Peyer's patch (tissue), 4 donors: ENCODE measurements around the gene CACNA1I. TPM values are rescaled to one million over a fixed set of nuclear protein-coding genes. Genes with fewer than 3 reads are reported as not detected.

Experiments
- DNase-seq, 3 donors: peaks; one replicate each; pipeline ENCODE4 v3.0.0-alpha.2; 2017 to 2019
- H3K27ac ChIP-seq, 4 donors: fragments of 200-600 bp; sonication (generic); one replicate each; pipeline ENCODE4 v1.5.1; 2016 to 2019
- H3K27me3 ChIP-seq, 2 donors: fragments of 200-600 bp; sonication (generic); one replicate each; pipeline ENCODE4 v1.5.1; 2019
- H3K36me3 ChIP-seq, 3 donors: fragments of 200-600 bp; sonication (generic); one replicate each; pipeline ENCODE4 v1.5.1; 2016 to 2019
- H3K4me1 ChIP-seq, 4 donors: fragments of 200-600 bp; sonication (generic); one replicate each; pipeline ENCODE4 v1.5.1; 2016 to 2019
- H3K4me3 ChIP-seq, 4 donors: fragments of 200-600 bp; sonication (generic); 1 replicate in 3 of 4; 2 replicates in 1 of 4; pipeline ENCODE4 v1.5.1; 2016 to 2019; ENCODE audit warnings: mild to moderate bottlenecking in 1 of 4
- H3K9me3 ChIP-seq, 4 donors: fragments of 200-600 bp; sonication (generic); one replicate each; pipeline ENCODE4 v1.5.1; 2016 to 2019; ENCODE audit warnings: mild to moderate bottlenecking in 1 of 4
- POLR2A ChIP-seq, 2 donors: fragments of 450-650 bp; IDR thresholded peaks; one replicate each; pipeline ENCODE4 v1.5.1; 2017; ENCODE audit warnings: antibody characterized with exemption in 2 of 2, mild to moderate bottlenecking in 2 of 2, moderate library complexity in 2 of 2
- total RNA-seq, 4 donors: library from RNA; depleted of rRNA; stranded (reverse); fragments of >200 nt; gene quantifications; one replicate each; pipeline ENCODE4 v1.1.0, GENCODE V29; 2016
- TF ChIP-seq, protein P1 (sequence below), 6 experiments: fragments of 450-650 bp in 4 of 6; fragments of 200-600 bp in 2 of 6; sonication (generic) in 1 of 6; IDR thresholded peaks; one replicate each; pipeline ENCODE4 v1.5.1; 2017 to 2019; ENCODE audit warnings: antibody characterized with exemption in 6 of 6, mild to moderate bottlenecking in 3 of 6, moderate library complexity in 1 of 6

The CACNA1I gene
- total RNA-seq, 4 donors from 2014 or later = 0.95 to 6.6 (median 1.6) TPM

DNA sequence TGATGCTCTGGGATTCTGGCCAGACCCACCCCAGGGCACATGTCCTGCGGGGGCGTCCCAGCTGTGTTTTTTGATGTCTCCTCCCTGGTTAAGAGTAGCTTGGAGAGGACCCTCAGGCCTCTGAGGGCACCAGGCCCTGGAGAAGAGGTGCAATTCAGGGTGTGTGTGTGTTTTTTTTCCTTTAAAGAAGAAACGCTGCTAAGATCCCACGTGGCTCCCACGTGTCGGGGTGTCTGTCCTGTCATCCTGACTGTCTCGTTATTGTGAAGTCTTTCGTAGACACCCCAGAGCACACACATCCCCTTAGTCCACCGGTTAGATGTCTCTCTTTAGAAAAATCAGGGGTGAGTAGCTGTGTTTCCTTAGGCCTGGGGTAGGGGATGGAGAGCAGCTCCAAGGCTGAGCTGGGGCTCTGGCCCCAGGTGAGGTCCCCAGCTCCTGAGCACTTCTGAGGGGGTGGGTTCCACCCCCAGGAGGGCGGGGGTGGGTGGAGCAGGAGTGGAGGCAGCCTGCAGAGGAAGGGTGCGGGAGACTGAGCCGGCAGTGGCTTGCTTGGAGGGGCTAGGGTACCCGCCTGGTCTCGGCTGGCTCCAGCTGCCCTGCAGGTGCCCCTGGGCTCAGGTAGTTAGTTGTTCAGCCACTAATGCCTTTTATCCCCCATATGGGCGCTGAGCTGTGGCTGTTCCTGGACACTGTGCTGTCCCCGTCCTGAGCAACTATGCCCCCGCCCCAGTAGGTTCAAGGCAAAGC, 116.4 kb downstream of the CACNA1I start:
- H3K27me3 ChIP-seq = no peaks in the 10 kb centered on the region
- TF ChIP-seq, protein P1, sequence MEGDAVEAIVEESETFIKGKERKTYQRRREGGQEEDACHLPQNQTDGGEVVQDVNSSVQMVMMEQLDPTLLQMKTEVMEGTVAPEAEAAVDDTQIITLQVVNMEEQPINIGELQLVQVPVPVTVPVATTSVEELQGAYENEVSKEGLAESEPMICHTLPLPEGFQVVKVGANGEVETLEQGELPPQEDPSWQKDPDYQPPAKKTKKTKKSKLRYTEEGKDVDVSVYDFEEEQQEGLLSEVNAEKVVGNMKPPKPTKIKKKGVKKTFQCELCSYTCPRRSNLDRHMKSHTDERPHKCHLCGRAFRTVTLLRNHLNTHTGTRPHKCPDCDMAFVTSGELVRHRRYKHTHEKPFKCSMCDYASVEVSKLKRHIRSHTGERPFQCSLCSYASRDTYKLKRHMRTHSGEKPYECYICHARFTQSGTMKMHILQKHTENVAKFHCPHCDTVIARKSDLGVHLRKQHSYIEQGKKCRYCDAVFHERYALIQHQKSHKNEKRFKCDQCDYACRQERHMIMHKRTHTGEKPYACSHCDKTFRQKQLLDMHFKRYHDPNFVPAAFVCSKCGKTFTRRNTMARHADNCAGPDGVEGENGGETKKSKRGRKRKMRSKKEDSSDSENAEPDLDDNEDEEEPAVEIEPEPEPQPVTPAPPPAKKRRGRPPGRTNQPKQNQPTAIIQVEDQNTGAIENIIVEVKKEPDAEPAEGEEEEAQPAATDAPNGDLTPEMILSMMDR (IDR thresholded peaks at IDR 0.05) = no peak
- TF ChIP-seq POLR2A (IDR thresholded peaks at IDR 0.05) = no peak
- H3K4me1 ChIP-seq = peaks cover 0 to 4% (median 0%) of the 10 kb centered on the region in 4 donors
- H3K4me3 ChIP-seq = no peak overlapping the region
- H3K27ac ChIP-seq = no peak overlapping the region
- no peak for DNase-seq
- no peaks in the 10 kb centered on the region for H3K36me3 ChIP-seq
- no peaks in the 10 kb centered on the region for H3K9me3 ChIP-seq

DNA sequence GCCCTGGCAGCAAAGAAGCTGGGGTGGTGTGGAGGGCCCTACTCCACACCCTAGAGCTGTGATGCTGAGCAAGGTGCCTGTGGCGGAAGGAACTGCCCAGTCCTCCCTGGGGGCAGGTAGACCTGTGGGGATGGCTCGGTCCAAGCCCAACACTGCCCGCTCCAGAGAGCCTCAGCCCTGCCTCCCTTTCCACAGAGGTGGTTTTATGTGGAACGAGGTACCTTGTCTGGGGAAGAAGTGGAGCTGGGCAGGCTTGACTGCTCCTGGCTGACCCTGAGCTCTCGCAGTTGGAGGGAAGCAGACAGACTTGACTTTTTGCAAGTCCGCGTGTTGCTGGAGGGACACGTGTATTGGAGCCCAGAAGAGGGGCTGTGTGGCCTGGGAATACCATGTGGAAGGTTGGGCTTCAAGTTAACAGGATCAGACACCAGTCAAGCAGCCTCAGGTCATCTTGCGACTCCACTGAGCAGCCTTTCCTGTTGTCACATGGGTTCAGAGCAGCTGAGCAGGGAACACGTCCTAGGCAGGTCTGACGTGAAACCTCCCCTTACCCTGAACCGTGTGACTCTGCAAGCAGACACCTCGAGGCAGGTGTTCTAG, 117.7 kb downstream of the CACNA1I start:
- no peak for DNase-seq
- TF ChIP-seq, protein P1 (IDR thresholded peaks at IDR 0.05) = no peak
- Histone ChIP-seq H3K27ac (no peak overlapping the region), H3K9me3 (no peaks in the 10 kb centered on the region), H3K4me1 (peaks cover 0 to 4% (median 0%) of the 10 kb centered on the region in 4 donors), H3K4me3 (no peak overlapping the region), H3K36me3 (no peaks in the 10 kb centered on the region), H3K27me3 (no peaks in the 10 kb centered on the region)

DNA sequence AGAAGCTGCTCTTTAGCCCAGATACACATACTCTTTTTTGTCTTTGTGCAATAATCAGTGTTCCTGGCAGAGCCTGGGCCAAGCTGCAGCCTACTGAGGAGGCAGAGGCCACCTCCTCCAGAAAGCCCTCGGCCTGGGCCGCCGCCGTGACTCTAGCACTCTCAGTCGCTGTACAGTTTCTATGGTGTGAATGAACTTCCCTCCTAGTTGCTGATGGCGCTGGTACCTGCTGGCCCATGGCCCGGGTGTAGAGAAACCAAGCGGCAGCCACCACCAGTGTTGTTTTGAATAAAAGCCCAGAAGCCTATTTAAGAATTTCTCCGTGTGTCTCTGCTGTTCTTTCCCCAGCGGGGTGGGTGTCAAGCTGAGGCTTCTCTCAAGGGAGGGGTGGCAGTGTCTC, 118.9 kb downstream of the CACNA1I start:
- no peaks in the 10 kb centered on the region for H3K36me3 ChIP-seq
- no peaks in the 10 kb centered on the region for H3K27me3 ChIP-seq

DNA sequence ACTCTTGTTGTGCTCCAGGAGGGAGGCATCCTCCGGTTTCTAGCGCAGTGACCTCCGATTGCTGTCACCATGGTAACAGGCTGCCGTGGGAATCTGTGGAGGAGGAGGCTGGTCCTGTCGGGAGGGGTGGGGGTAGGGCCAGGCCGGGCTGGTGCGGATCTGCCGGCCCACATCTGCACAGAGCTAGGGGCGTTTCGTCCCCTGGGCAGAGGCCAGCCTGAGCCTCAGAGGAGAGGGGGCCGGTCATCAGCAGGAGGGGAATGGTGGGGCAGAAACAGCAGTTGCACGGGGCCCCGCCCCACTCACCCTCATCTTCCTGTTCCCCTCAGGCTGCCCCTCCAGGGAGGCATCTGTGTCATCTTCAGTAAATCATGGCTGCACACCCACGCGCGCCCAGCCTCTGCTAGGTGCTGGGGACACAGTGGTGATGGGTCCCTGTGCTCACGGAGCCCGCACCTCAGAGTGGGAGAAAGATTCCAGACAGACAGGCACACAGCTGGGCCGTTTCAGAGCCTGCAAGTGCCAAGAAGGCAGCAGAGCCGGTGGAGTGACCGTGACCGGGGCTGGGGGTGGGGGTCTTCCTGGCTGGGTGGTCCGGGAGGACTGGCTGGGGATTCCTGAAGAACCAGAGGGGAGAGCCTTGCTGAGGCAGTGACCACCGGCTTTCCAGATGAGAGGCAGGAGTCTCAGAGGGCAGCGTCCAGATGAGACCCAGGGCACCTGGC, 120.5 kb downstream of the CACNA1I start:
- no peak for DNase-seq

More for the DNA sequence above, 118.9 kb downstream of the CACNA1I start:
- Histone ChIP-seq H3K9me3 (no peaks in the 10 kb centered on the region), H3K27ac (no peak overlapping the region), H3K4me3 (no peak overlapping the region), H3K4me1 (peaks cover 0 to 4% (median 0%) of the 10 kb centered on the region in 4 donors)
- no peak for DNase-seq
- TF ChIP-seq, protein P1 (IDR thresholded peaks at IDR 0.05) = no peak
- no peak for TF ChIP-seq POLR2A (IDR thresholded peaks at IDR 0.05)

DNA sequence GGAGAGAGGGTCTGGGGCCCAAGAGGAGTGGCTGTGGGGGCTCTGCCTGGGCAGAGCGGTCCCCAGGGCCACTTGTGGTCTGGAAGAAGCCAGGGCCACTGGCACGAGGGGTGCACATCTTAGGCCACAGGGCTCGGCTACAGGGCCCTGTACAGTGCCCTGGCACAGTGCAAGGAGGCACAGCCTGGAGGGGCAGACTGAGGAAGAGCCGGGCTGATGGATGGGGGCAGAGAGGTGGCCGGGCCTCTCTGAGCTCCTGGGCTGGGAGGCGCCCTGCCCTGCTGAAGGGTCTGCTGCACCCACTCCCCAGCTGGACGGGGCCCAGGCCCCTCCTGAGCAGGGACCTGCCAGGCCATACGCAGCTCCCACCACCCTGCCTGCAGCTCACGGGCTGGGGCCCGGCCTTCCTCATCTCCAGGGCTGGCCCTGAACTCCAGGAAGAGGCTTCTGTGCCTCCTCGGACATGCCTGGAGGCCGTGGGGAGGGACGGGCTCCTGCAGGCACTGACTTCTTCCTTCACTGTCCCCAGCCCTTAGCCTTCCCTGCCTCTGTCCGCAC, 123.5 kb downstream of the CACNA1I start:
- H3K4me1 ChIP-seq = no peaks in the 10 kb centered on the region
- no peak for DNase-seq
- TF ChIP-seq, protein P1 (IDR thresholded peaks at IDR 0.05) = no peak
- TF ChIP-seq POLR2A (IDR thresholded peaks at IDR 0.05) = no peak
- H3K4me3 ChIP-seq = no peak overlapping the region
- no peaks in the 10 kb centered on the region for H3K27me3 ChIP-seq
- no peaks in the 10 kb centered on the region for H3K36me3 ChIP-seq
- no peak overlapping the region for H3K27ac ChIP-seq
- H3K9me3 ChIP-seq = no peaks in the 10 kb centered on the region

More for the DNA sequence above, 120.5 kb downstream of the CACNA1I start:
- no peak for TF ChIP-seq POLR2A (IDR thresholded peaks at IDR 0.05)
- TF ChIP-seq, protein P1 (IDR thresholded peaks at IDR 0.05) = no peak
- no peaks in the 10 kb centered on the region for H3K27me3 ChIP-seq
- no peak overlapping the region for H3K4me3 ChIP-seq
- H3K4me1 ChIP-seq = no peaks in the 10 kb centered on the region
- no peak overlapping the region for H3K27ac ChIP-seq
- no peaks in the 10 kb centered on the region for H3K9me3 ChIP-seq
- H3K36me3 ChIP-seq = no peaks in the 10 kb centered on the region
